ENCODE data around the gene DEFB131B.
A peak's percentile ranks its signal among the peaks of the same experiment; 100 is the strongest.
"Not testable (repeated sequence)": the region's sequence is repeated elsewhere in the genome, so short reads cannot be mapped to it uniquely, and the experiment has no call there.

Gene DEFB131B

GRCh38 chr11:71911986-71912340 lies 33.7 kb downstream of the DEFB131B start:
- not testable (repeated sequence) for DNase-seq

DNA sequence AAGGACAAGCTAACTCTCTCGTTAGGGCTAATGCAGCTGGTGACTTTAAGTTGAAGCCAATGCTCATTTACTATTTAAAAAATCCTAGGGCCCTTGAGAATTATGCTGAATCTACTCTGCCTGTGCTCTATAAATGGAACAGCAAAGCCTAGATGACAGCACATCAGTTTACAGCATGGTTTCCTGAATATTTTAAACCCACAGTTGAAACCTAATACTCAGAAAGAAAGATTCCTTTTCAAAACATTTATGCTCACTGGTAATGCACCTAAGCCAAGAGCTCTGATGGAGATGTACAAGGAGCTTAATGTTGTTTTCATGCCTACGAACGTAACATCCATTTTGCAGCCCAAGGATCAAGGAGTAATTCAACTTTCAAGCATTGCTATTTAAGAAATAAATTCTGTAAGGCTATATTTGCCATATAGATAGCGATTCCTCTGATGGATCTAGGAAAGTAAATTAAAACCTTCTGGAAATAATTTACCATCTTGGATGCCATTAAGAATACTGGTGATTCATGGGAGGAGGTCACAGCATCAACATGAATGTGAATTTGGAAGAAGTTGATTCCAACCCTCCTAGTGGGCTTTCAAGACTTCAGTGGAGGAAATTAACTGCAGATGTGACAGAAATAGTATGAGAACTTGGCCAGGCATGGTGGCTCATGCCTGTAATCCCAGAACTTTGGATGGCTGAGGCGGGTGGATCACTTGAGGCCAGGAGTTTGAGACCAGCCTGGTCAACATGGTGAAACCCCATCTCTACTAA lies 35.7 kb downstream of the DEFB131B start:
- no peak for DNase-seq

- no peak for DNase-seq
These were observed 36.5 kb downstream of the DEFB131B start for GRCh38 chr11:71914617-71915189.

DNA sequence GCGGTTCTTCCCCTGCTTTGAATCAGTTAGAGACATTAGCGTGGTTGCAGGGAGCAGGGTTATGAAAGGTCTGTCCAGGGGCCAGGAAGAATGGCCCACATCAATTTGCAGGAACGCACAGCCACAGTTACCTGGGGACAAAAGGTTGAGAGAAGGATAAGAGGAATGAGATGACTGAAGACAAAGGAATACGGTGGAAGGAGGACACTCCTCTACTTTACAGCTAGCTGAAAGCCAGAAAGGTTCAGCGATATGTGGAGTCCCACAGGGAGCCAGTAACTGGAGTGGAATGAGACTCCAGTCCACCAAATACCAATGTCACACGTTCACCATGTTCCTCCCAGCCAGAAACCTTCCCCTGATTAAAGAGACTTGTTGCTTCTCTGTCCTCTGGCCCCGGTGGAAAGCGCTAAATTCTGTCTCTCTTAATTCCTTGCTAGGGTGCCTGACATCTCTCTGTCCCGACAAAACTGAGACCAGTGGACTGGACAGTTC lies 39.4 kb downstream of the DEFB131B start:
- DNase-seq, result no peak

GRCh38 chr11:71927820-71928736 lies 49.8 kb downstream of the DEFB131B start, which contains the start of gene XNDC1N:
XNDC1N (minus strand) TSS chr11:71928594; CDS start chr11:71923353, 5,241 bp downstream.
- DNase-seq, result peak; percentile 32 to 84

- peak; percentile 95 to 97 for DNase-seq
These were observed 50.6 kb downstream of the DEFB131B start, which contains the start of gene RNF121 for GRCh38 chr11:71928737-71929443. RNF121 (plus strand) TSS chr11:71929046; CDS start chr11:71929062, 16 bp downstream.

GRCh38 chr11:71929491-71929890 lies 51.2 kb downstream of the DEFB131B start:
- no peak for DNase-seq

DNA sequence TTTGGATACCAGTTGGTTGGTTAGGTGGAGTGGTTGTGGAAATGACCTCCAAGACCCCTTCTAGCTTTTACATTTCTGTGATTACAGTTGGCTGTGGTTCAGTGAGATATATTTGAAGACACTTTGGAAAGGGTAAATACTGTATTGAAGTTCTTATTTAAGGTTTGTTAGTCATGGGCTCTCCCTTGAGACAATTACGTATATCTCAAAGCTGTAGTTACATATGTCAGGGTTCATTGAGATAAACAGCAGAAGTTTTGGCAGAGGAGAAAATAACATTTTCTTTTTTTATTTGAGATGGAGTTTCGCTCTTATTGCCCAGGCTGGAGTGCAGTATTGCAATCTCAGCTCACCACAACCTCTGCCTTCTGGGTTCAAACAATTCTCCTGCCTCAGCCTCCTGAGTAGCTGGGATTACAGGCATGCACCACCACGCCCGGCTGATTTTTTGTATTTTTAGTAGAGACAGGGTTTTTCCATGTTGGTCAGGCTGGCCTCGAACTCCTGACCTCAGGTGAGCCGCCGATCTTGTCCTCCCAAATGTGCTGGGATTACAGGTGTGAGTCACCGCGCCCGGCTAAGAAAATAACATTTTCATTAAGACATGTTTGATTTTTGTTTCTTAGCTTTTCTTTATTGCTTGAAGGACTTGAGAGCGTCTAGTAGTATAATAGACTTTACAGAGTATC lies 52.4 kb downstream of the DEFB131B start:
- DNase-seq, result no peak

GRCh38 chr11:71931245-71931602 lies 53.0 kb downstream of the DEFB131B start:
- DNase-seq, result no peak

- DNase-seq, result no peak
These were observed 55.1 kb downstream of the DEFB131B start for GRCh38 chr11:71933141-71933933.
